Measurements from ENCODE around the gene LARP1B. TPM values are rescaled to one million over a fixed set of nuclear protein-coding genes. Genes with fewer than 3 reads are reported as not detected.
A peak's percentile ranks its signal among the peaks of the same experiment; 100 is the strongest.

LARP1B gene
- total RNA-seq, 4 donors from 2014 or later = 22.0 to 37.0 (median 25.6) TPM

DNA sequence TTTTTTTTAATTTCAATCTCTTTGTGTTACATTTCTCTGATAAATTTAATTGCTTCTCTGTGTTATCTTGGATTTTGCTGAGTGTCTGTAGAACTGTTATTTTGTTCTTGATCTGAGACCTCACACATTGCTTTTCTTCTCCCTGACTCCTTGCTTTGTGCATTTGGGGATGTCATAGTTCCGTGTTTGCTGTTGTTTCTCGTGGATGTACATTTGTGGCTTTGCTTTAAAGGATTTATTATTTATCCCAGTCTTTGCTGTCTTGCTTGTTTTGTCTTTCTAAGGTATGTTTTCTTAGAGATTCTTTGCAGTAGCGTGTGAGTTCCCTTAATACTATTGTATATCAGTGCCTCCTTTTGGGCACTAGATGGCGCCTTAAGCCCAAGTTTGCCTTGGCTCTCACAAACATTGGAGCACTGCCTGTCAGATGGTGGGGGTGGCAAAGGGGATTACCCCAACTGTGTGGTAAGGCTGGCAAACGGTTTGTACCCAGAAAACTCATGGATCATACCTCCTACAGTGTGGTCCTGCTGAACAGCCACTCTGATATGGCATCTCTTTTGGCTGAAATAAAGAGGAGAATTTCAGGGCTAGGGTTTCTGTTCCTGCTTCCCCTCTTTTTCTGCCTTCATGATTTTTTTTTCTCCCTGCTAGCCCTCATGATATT lies 130.1 kb downstream of the LARP1B start:
- DNase-seq (ENCODE audit: low spot score) = peak; percentile 38
- ATAC-seq (ENCODE audit: low FRiP score) = peak; percentile 92
- TF ChIP-seq, protein P1, sequence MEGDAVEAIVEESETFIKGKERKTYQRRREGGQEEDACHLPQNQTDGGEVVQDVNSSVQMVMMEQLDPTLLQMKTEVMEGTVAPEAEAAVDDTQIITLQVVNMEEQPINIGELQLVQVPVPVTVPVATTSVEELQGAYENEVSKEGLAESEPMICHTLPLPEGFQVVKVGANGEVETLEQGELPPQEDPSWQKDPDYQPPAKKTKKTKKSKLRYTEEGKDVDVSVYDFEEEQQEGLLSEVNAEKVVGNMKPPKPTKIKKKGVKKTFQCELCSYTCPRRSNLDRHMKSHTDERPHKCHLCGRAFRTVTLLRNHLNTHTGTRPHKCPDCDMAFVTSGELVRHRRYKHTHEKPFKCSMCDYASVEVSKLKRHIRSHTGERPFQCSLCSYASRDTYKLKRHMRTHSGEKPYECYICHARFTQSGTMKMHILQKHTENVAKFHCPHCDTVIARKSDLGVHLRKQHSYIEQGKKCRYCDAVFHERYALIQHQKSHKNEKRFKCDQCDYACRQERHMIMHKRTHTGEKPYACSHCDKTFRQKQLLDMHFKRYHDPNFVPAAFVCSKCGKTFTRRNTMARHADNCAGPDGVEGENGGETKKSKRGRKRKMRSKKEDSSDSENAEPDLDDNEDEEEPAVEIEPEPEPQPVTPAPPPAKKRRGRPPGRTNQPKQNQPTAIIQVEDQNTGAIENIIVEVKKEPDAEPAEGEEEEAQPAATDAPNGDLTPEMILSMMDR (IDR thresholded peaks at IDR 0.05) = peak in 1 of 3 donors; percentile 15

- ATAC-seq (ENCODE audit: low FRiP score) = peak; percentile 62
- DNase-seq (ENCODE audit: low spot score) = no peak
- TF ChIP-seq, protein P1 (IDR thresholded peaks at IDR 0.05) = no peak
These were observed 159.4 kb downstream of the LARP1B start for GRCh38 chr4:128220286-128221235.

GRCh38 chr4:128221586-128221985 lies 160.5 kb downstream of the LARP1B start:
- TF ChIP-seq, protein P1 (IDR thresholded peaks at IDR 0.05) = no peak
- no peak for ATAC-seq (ENCODE audit: low FRiP score)
- no peak for DNase-seq (ENCODE audit: low spot score)

- DNase-seq (ENCODE audit: low spot score) (no peak), ATAC-seq (ENCODE audit: low FRiP score) (no peak)
- TF ChIP-seq, protein P1 (IDR thresholded peaks at IDR 0.05) = no peak
These were observed 164.0 kb downstream of the LARP1B start for GRCh38 chr4:128225148-128225547.

- TF ChIP-seq, protein P1 (IDR thresholded peaks at IDR 0.05) = no peak
- DNase-seq (ENCODE audit: low spot score) (no peak), ATAC-seq (ENCODE audit: low FRiP score) (peak; percentile 63)
These were observed 167.0 kb downstream of the LARP1B start for GRCh38 chr4:128227991-128228571.

GRCh38 chr4:128228845-128229795 lies 168.0 kb downstream of the LARP1B start:
- ATAC-seq (ENCODE audit: low FRiP score) (no peak), DNase-seq (ENCODE audit: low spot score) (no peak)
- TF ChIP-seq, protein P1 (IDR thresholded peaks at IDR 0.05) = no peak

Data from omental fat pad (tissue), 4 donors.